Lower lobe of right lung (tissue), 2 donors: Measurements from ENCODE around the gene NDRG2. TPM values are rescaled to one million over a fixed set of nuclear protein-coding genes. Genes with fewer than 3 reads are reported as not detected.

Experiments used
- ATAC-seq, 2 donors: fragments of 200-7000 bp; cut with Tn5 transposase; one replicate each; pipeline ENCODE4 v1.9.1; 2020 to 2022; ENCODE audit warnings: mild to moderate bottlenecking in 2 of 2, moderate library complexity in 2 of 2
- DNase-seq: peaks from one replicate; pipeline ENCODE4 v3.0.0-alpha.2; 2020
- H3K27ac ChIP-seq: fragments of 200-600 bp; one replicate; pipeline ENCODE4 v1.8.0; 2022
- H3K27me3 ChIP-seq: fragments of 200-600 bp; one replicate; pipeline ENCODE4 v1.8.0; 2022; ENCODE audit warnings: low read depth
- H3K36me3 ChIP-seq: fragments of 200-600 bp; one replicate; pipeline ENCODE4 v1.8.0; 2022; ENCODE audit warnings: mild to moderate bottlenecking
- H3K4me1 ChIP-seq: fragments of 200-600 bp; one replicate; pipeline ENCODE4 v1.8.0; 2022
- H3K4me3 ChIP-seq: fragments of 200-600 bp; one replicate; pipeline ENCODE4 v1.8.0; 2022; ENCODE audit warnings: mild to moderate bottlenecking
- H3K9me3 ChIP-seq: fragments of 200-600 bp; one replicate; pipeline ENCODE4 v1.8.0; 2022
- intact Hi-C: fragments of 100-400 bp; cut with DNase I; formaldehyde crosslinking; loops from one replicate; pipeline ENCODE4 v1.11.0; 2022
- total RNA-seq: library from RNA; stranded (reverse); fragmentation: NEBNext Ultra II Directional; extraction: Animal tissue kit (Norgen Biotek cat#: 25700); gene quantifications from one replicate; pipeline ENCODE4 v1.2.1, GENCODE V29; 2021
- TF ChIP-seq, protein P1 (sequence below): fragments of 200-600 bp; IDR thresholded peaks from one replicate; pipeline ENCODE4 v1.8.0; 2022; ENCODE audit warnings: antibody characterized with exemption, mild to moderate bottlenecking
- donor health status: DM: no; HTN: yes; CAD: no; lungs with severe emphysema.

The NDRG2 gene
- total RNA-seq, 1 donor from 2014 or later = 92.7 TPM

DNA sequence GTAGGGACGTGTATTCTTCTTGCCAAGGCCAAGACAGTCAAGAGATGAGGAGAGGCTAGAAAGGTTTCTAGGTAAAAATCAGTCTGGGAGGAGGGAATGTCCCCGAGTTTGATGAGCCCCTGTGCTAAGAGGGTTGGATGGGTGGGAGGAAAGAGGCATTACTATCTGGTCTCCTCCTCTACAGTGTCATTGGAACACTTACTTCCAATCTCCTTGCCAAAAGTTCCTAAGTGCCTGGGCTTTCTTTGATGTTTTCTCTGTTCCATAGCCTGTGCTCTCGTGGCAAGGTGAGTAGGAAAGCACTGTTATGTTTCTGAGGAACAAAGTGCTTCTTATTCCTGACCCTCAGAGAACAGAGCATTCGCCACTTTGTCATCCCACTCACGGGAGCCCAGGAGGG lies 9.8 kb upstream of the NDRG2 start, which contains the start of gene RNASE13:
Gene RNASE13, minus strand, starts transcription at position 101 of the 400 bp plus-strand sequence. CDS start 519 bp downstream, outside the sequence.
- intact Hi-C loops = no loop called here
- no peak within 1 kb of the TSS for H3K4me3 ChIP-seq
- no peaks in the 10 kb centered on the region for H3K27me3 ChIP-seq
- H3K27ac ChIP-seq = no peak within 1 kb of the TSS
- DNase-seq = no peak
- H3K36me3 ChIP-seq = no peaks in the 10 kb centered on the region
- H3K4me1 ChIP-seq = peaks cover 18% of the 10 kb centered on the region
- ATAC-seq = no peak
- TF ChIP-seq, protein P1, sequence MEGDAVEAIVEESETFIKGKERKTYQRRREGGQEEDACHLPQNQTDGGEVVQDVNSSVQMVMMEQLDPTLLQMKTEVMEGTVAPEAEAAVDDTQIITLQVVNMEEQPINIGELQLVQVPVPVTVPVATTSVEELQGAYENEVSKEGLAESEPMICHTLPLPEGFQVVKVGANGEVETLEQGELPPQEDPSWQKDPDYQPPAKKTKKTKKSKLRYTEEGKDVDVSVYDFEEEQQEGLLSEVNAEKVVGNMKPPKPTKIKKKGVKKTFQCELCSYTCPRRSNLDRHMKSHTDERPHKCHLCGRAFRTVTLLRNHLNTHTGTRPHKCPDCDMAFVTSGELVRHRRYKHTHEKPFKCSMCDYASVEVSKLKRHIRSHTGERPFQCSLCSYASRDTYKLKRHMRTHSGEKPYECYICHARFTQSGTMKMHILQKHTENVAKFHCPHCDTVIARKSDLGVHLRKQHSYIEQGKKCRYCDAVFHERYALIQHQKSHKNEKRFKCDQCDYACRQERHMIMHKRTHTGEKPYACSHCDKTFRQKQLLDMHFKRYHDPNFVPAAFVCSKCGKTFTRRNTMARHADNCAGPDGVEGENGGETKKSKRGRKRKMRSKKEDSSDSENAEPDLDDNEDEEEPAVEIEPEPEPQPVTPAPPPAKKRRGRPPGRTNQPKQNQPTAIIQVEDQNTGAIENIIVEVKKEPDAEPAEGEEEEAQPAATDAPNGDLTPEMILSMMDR = no peak
- H3K9me3 ChIP-seq = no peaks in the 10 kb centered on the region

DNA sequence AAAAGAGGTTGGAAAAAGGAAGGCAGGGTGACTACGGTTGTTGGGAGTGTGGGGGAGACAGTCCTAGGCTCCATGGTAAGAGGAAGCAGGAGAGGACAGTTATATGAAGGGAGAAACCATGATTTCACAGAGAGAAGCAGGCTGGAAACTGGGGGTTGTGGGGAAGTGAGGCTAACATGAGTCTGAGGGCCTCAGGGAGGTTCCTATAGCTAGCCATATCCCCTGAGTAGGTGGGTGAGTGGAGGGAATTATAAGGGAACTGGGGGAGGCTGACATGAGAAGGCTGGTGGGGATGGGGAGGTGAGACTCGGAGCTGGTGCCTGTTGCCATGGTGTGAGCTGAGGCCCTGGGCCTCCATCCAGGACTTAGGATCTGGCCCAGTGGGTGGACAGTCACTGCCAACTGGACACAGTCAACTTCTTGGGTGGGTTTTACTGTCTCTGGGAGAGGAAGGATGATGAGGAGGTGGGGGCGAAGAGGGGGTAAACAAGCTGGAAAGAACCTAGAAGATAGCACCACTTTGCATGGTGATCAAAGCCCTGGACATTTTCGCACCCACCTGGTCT lies 8.4 kb upstream of the NDRG2 start:
- no peaks in the 10 kb centered on the region for H3K27me3 ChIP-seq
- intact Hi-C loops = no loop called here
- H3K9me3 ChIP-seq = no peaks in the 10 kb centered on the region
- no peak overlapping the region for H3K27ac ChIP-seq
- peaks cover 3% of the 10 kb centered on the region for H3K4me1 ChIP-seq
- DNase-seq (no peak), ATAC-seq (no peak)
- TF ChIP-seq, protein P1 = no peak
- H3K4me3 ChIP-seq = no peak overlapping the region
- H3K36me3 ChIP-seq = no peaks in the 10 kb centered on the region

DNA sequence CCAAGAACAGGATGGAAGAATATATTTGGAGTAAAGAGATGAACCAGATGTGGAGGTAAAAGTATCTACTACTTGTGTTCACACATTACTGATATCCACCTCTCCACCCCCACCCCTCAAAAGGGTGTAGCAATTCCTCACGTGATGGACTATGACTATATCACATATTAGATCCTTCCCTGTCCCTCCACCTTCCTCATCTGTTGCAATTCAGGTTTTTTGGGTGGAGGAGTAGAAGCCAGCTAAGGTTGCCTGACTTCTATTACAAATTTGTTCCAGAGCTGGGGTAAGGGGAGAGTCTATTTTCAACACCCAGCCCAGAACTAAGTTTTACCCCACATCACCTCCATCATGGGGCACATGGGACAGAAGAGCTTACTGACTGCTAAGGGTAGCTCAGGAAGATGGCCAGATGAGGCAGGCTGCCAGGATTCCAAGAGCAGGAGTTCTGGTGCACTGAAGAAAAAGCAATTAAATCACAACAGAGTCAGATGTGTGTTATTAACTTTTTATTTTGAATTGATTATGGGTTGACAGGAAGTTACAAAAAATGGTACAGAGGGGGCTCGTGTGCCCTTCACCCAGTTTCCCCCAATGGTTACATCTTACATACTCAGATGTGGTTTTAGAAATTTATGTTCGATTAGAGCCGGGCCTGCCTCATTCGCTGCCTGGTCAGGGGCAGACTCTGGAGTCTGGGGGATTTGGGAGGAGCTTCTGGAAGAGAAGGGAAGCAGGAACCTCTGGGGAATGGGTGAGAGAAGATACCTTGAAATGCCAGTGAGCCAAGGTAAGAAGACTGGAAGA lies 7.7 kb upstream of the NDRG2 start:
- intact Hi-C loops = no loop called here
- no peak for DNase-seq
- TF ChIP-seq, protein P1 = no peak
- Histone ChIP-seq H3K4me3 (no peak overlapping the region), H3K27me3 (no peaks in the 10 kb centered on the region), H3K4me1 (no peaks in the 10 kb centered on the region), H3K9me3 (no peaks in the 10 kb centered on the region), H3K27ac (no peak overlapping the region), H3K36me3 (no peaks in the 10 kb centered on the region)
- ATAC-seq = no peak

DNA sequence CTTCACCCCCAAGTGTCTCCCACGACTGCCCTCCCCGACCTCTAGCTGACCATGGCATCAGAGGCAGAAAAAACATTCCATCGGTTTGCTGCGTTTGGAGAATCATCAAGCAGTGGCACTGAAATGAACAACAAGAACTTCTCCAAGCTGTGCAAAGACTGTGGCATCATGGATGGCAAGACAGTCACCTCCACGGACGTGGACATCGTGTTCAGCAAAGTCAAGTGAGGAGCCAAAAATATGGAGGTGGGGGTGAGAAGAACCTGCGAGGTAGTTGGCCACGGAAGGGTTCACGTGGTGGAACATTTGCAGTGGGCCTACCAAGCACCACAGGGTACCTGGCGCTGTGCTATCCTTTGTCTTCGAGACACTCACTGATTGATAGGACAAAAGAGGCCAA lies 5.7 kb upstream of the NDRG2 start:
- Histone ChIP-seq H3K36me3 (no peaks in the 10 kb centered on the region), H3K9me3 (no peaks in the 10 kb centered on the region), H3K4me1 (no peaks in the 10 kb centered on the region), H3K27ac (no peak overlapping the region), H3K27me3 (no peaks in the 10 kb centered on the region), H3K4me3 (no peak overlapping the region)
- no peak for ATAC-seq
- intact Hi-C loops = no loop called here
- TF ChIP-seq, protein P1 = no peak
- DNase-seq = no peak

DNA sequence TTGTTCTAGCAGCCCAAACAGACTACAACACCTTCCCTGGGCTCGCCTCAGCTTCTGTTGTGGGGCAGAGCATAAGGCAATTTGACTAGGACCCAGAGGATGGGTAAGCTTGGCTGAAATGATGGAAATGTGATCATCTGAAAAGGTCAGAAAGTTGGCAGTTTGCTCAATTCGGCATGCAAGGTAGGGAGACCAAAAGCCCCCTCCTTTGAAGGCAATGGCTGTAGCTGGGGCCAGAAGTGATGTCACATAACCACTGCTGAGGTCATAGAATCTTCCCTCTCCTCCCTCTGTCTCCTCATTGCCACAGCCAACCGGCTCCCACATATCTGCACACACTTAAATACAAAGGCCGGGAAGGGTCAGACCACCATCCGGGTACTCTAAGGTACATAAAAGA lies 5.1 kb upstream of the NDRG2 start, which contains the start of gene TPPP2:
Gene TPPP2, plus strand, starts transcription at position 301 of the 400 bp plus-strand sequence. CDS start 365 bp downstream, outside the sequence.
- Histone ChIP-seq H3K9me3 (no peaks in the 10 kb centered on the region), H3K4me3 (no peak within 1 kb of the TSS), H3K27me3 (no peaks in the 10 kb centered on the region), H3K4me1 (no peaks in the 10 kb centered on the region), H3K36me3 (no peaks in the 10 kb centered on the region), H3K27ac (no peak within 1 kb of the TSS)
- ATAC-seq (no peak), DNase-seq (no peak)
- TF ChIP-seq, protein P1 = no peak
- intact Hi-C loops = no loop called here
